COR-L47 (cell line): ENCODE results near the gene CHMP4B.

Experiments
- DNase-seq: peaks from one replicate; lab custom pipeline; 2025; lab: John Stamatoyannopoulos, UW

Gene CHMP4B

DNA sequence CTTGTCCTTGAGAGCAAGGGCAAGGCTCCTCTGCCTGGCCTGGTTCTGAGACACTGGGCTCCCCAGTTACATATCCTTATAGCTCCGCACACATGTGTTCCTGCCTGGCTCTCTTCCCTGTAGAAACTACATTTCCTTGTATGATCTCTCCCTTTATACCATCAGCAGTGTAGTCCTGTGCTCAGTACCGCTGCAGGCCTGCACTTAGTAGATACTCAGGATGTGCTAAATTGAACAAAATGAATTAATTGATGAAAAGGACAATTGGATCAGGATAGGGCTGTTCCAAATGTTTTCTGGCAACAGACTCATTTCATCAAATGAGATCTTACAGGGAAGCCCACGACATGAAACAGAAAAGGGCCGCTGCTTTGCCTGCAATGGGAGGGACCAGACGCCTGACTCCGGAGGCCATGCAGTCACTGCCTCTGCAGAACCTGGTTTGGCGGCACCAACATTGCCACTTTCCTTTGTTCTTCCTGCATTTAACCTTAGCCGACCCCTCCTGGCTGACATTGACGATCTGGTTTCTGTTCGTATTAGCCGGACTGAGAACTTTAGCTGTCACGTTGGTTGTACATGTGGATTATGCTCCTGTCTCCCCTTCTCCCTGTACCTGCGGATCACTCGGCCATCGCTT is 53.3 kb downstream of the CHMP4B start:
- DNase-seq: no peak

DNA sequence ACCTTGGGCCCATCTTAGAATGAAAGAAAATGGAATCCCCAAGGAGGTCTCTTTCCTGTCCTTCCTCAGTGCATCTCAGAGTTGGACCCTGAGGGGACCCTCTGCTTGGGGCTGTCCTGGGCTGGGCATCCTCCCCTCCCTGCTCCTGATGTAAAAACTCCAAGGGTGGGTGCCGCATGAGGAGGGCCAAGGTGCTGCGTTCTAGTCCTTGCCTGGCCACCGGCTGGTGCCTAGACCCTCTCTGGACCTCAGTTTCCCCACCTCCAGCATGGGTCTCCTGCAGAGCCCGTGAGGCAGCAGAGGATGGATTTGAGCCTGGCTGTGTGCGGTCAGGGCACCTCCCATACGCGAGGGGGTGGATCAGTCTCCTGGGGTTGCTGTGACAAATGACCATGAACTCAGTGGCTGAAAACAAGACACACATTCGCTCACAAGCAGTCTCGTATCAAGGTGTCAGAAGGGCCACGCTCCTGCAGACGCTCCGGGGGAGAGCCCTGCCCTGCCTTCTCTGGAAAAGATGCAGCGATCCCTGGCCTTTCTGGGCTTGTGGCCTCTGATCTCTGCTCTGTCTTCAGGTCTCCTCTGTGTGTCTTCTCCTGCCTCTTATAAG is 54.7 kb downstream of the CHMP4B start:
- DNase-seq: no peak

DNA sequence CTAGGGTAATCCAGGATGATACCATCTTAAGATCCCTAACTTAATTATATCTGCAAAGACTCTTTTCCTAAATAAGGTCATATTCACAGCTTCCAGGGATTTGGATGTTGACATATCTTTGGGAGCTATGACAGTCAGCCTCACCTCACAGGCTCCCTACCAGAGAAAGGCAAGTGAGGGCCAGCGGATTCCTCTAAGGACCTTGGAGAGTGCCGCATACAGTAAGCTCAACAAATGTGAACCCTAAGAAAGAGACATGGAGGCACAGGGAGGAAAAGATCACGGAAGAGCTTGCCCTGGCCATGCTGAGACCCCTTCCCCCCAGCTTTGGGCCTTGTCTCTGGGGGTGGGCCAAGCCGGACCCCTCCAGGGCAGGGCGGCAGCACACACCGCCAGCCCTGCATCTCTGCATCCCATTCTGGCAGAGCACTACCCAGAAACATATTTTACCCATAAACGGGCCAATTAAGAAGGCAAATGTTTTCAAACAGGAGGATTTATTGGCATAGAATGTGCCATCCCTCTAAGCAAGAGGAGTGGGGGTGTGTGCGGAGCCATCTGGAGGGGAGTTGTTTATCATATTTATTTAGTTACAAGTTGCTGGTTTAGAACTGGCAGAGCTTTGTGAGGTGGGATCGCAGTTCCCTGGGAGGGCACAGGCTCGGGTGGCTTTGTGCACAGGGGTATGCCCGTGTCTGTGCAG is 55.4 kb downstream of the CHMP4B start:
- DNase-seq: no peak

DNA sequence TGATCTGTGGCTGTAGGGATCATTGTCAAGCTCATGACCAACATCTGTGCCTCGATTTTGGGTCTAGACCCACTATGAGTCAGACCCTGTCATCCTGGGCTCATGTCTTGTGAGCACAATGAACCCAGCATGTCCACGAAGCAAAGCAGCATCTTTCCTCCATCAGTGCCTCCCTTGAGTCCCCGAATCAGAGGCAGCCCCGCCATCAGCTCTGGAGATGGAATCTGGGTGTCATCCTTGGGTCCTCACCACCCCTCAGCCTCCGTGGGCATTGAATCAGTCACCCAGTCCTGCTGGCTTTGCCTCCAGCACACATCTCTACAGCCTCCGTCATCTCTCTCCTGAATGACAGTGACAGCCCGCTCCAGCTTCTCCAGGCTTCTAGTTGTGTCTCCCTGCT is 56.9 kb downstream of the CHMP4B start:
- DNase-seq: no peak

DNA sequence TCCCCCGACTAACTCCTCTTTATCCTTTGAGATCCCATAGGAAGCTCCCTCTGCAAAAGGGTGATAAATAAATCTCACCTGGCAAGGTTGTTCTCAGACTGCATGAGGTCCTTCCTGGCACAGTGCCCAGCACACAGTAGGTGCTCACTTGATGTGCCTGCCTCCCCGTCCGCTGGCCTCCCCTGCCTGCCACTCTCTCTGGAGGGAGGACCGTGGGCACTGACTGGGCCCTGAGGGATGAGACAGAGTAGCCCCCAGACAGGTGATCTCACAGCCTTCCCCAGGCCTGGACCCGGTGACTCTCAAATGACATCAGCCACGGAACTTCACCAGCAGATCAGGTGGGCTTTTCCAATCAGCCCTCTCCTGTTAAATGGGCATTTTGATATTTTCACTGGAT is 57.4 kb downstream of the CHMP4B start:
- DNase-seq: no peak

DNA sequence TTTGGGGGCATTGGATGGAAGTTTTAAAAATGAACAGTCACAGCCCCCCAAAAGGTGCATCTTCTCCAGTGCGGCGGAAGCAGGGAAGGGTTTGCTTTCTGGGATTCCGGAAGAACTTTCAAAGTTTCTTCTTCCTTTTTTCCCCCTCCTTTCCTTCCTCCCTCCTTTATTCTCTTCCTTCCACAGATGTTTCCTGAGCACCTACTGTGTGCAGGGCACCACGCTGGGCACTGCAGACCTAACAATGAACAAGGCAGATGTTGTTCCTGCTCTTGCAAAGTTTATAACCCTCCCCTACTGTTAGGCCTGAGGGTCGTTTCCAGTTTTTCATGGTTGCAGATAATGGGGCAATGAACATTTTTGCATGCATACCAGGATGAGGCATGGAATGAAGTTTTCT is 58.1 kb downstream of the CHMP4B start:
- DNase-seq: no peak

DNA sequence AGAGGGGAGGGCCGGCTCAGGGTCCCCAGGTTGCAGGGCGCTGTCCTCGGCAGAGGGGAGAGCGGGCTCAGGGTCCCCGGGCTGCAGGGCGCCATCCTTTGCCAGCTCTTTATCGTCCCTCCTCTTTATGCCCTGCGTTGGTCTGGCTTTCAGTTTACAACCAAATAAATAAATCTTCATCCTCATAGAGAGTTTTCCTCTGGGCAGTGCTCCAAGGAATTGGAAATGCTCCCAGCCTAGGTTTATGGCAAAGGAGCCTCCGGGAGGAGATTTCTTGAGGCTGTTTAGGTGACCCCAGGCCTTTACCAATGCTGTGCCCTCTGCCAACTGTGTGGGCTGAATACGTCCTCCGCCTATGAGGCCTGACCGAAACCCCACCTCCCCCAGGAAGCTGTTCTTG is 60.2 kb downstream of the CHMP4B start:
- no peak for DNase-seq

DNA sequence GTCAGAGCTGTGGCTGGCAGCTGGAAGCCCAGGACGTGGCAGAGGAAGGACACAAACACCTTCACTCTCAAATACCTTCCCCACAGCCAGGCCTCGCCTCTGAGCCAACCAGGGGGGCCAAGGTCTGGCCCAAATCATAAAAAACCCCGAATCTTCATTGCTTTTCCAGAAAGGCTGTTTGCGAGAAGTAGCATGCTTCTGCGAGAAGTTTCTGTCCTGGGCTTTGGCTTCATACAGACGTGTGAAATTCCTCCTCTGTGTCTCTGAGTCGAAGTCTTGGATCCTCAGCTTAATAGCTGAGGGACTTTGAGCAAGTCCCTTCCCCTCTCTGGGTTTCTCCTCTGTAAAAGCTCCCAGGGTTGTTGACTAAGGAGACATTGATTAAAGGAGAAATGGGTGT is 63.0 kb downstream of the CHMP4B start:
- no peak for DNase-seq

DNA sequence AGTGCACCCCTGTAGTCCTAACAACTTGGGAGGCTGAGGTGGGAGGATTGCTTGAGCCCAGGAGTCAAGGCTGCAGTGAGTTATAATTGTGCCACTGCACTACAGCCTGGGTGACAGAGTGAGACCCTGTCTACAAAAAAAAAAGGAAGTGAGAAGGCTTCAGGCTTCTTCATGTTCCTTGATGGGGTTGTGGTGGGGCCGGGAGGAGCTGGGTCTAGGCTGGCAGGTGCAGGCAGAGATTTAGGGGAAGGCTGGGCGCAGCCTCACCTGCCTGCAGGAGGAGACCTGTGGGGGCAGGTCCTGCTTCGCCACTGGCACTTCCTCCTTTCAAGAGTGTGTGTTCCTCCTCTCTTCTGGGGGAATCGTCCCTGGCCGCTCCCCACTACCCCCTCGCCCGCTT is 63.9 kb downstream of the CHMP4B start:
- no peak for DNase-seq

DNA sequence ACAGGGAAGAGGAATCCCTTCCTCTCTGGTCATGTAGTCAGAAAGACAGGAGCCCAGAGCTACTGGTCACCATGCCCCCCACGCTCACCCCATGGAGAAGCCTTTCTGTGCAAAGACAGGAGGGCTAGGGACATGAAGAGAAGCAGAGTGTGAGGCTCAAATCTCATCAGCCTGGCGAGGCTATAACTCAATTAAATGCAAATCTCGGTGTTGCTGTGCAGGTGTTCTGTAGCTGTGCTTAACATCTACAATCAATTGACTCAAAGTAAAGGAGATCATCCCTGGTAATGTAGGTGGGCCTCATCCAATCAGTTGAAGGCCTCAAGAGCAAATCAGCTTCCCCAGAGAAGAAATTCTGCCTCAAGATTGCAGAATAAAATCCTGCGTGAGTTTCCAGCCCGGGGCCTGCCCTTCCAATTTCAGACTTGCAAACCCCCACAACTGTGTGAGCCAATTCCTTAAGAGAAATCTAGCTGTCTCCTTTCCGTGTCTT is 64.4 kb downstream of the CHMP4B start:
- no peak for DNase-seq

DNA sequence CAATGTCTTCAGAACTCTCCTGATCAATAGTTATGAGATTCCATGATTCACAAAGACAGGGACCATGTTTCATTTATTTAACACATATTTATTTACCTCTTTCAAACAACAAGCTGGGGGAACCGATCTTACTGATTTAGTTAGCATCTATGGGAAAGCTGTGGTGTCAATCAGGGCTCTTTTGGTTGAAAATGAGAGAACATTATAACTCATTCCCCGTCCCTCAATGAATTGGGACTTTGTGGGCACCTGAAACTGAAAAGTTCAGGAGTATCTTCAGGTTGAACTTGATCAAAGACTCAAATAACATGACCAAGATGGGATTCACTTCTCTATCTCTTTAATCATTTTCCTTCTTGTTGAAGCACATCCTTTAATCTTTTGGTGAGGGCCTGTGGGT is 67.4 kb downstream of the CHMP4B start:
- DNase-seq: no peak

DNA sequence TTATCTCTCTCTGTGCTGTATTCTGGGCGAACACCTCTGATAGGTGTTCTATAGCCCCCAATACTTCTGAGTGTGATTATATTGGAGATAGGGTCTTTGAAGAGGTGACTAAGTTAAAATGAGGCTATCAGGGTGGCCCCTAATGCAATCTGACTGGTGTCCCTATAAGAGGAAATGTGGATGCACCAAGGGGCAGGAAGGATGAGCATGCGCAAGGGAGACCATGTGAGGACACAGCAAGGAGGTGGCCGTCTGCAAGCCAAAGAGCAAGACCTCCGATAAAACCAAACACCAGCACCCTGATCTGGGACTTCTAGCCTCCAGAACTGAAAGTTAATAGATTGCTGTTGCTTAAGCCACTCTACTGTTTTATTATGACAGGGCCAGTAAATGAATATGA is 69.2 kb downstream of the CHMP4B start:
- no peak for DNase-seq

DNA sequence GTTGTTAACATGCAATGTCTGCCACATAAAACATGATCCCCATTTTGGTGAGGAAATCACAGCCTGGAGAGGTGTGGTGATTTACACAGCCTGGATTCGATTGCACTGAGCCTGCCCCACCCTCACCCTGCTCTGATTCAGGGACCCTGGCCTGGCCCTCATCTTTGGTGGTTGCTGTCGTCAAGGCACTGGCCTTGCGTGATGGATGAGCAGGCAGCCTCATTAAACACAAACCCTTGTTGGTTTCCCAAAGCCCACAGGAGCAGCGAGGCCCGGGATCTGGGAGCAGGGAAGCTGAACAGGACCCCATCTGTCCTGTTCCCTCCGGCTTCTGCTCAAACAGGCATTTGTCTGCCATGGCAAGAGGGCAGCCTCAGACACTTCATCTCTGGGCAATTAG is 70.8 kb downstream of the CHMP4B start:
- DNase-seq: no peak

DNA sequence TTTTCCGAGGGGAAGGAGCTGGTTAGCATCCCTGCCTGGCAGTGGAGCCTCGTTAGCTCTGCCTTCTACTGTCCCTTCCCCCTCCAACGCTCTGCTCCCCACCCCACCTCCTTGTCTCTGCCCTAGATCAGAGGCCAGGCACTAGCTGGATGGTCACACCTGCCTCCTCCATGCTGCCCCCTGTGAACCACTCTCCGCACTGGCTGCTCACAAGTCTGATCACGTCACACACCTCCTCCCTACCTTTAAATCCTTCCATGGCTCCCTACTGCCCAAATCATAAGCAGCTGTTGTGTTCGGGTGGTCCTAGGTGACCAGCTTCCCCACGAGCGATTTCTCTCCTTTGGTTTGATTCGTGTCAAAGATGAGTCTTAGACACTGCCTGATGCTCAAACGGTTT is 71.3 kb downstream of the CHMP4B start:
- no peak for DNase-seq

DNA sequence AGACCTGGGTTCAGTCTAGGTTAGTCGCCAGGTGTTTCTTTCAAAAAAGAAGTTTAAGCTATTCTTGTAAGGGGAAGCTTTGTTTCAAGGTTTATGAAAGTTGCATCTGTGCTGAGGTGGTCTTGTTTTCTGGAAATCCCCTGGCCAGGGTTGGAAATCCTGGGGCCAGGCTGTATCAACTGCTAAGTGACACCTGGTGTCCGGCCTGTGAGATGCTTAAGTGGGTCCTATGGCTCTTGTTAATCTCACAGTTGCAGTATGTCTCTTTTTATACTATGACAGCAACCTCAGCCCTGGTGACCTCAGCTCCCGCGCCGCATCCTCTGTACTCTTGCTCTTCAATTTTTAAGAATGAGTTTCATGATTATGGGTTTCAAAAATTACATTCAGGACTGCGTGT is 72.0 kb downstream of the CHMP4B start:
- no peak for DNase-seq

DNA sequence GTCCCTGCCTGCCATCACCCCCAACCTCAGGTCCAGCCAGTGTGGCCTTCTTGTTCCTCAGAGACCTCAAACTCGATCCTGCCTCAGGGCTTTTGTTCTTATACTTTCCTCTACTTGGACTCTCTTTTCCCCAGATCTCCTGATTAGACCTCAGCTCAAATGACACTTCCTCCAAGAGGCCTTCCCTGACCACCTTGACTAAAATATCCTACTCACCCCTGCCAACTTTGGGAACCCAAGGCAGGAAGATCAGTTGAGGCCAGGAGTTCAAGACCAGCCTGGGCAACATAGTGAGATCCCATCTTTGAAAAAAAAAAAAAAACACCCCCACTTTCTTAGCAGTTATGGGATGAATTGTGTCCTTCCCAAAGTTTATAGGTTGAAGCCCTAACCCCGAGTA is 73.5 kb downstream of the CHMP4B start:
- DNase-seq: no peak

DNA sequence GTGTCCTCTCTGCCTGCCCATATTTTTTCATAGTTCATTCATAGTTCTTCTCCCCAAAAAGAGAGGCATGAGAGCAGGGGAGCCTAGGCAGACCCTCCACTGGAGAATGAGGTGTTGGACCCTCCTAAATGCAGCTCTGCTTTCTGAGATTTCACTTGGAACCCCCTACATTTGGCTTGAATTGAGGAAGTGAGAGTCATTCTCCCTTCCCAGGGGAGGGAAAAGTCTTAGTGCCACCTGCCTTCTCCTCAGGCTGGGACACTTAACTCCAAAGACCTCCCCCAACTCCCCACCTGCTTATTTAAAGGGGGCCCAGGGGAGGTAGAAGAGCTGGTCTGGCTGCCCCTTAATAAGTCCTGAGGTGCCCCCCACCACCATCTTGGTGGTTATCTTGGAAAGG is 78.2 kb downstream of the CHMP4B start:
- DNase-seq: no peak

DNA sequence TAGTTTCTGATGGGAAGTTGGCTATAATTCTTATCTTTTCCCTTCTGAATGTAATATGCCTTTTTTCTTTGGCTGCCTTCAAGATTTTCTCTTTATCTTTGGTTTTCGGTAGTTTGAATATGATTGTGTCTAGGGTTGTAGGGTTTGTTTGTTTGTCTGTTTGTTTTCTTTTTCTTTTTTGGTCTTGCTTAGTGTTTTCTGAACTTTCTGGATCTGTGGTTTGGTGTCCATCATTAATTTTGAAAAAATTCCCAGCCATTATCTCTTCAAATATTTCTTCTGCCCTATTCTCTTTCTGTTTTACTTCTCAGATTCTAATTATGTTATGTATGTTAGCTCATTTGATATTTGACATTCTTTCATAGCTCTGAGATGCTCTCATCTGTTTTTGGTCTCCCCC is 79.4 kb downstream of the CHMP4B start:
- no peak for DNase-seq

DNA sequence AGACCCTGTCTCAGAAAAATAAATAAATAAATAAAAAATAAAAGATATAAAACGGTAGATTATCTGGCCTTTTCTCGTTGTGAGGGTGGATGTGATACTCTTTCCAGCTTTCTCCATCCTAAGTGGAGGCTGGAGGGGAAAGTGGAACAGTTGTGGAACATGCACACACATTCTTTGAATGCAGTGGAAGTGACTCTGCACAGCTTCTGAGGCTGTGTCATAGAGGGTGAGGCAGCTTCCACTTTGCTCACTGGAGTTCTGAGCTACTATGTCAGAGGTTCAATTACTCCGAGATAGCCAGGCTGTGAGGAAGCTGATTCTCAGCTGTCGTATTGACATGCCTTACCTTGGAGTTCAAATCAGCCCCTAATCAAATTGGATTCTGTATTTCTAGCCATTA is 82.2 kb downstream of the CHMP4B start:
- DNase-seq: no peak

DNA sequence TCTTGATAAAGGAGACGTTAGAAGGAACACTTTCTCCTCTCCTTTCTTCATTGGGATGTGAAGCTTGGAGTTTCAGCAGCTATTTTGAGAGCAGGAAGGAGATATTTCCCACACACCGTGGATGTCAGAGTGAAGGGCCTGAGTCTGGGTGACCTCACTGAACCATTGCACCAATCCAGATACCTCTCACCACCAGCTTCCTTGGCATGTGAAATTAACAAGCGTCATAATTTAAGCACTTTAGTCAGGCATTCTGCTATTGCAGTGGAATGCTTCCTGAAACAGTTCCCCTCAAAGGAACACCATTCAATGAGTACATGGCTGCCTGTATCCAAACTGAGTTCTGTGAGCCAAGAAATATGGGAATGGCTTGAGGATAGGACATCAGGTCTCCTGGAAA is 83.7 kb downstream of the CHMP4B start:
- no peak for DNase-seq

DNA sequence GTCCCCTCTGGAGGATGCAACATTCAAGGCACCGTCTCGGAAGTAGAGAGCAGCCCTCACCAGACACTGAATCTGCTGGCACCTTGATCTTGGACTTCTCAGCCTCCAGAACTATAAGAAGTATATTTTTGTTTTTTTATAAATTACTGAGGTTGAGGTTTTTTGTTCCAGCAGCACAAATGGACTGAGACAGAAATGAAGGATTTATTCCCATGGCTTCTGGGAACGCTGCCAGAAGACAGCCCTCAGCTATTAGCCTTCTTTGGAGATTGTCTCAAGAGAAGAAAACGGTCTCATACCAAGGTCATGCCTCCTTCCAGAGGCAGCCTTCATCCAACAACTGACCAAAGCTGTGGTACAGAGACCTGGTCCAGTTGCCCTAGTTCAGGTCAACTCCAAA is 85.4 kb downstream of the CHMP4B start:
- peak; percentile 3 for DNase-seq

DNA sequence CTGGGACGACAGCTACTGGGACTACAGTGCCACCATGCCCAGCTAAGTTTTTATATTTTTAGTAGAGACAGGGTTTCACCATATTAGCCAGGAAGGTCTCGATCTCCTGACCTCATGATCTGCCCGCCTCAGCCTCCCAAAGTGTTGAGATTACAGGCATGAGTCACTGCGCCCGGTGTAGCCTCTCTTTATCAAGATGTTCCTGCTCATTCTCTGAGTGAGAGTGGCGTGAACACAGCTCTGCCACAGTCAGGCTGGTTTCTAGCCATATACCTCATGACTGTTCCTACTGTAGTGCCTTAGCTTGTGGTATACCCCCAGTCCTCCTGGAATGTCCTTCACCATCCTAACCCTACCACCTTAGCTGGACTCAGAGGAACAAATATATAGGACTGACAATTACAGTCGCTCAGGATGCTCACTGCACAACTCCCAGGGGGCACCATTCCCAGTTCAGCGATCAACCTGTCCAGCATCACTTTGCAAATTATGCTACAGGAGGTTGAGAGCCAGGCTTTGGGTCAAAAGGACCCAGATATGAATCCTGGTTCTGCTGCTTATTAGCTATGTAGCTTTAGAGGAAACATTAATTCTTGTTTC is 86.3 kb downstream of the CHMP4B start:
- DNase-seq: no peak

DNA sequence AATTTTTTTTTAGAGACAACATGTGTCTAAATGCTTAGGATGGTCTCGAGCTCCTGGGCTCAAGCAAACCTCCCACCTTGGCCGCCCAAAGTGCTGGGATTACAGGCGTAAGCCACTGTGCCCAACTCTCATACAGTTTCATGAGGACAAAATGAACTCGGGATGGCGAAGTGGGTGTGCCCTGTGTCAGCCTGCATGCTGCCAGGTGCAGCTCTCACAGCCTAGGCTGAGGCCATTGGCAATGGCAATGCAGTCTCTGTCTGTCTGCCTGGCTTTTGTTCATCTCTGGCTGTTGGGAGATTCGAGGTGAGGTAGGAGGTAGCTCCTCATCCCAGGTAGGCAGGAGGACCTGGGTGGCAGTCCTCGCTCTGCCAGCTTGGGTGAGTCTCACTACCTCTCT is 88.0 kb downstream of the CHMP4B start:
- no peak for DNase-seq
